Neural cell (in vitro differentiated cells): Measurements from ENCODE around the gene CYP3A7.

Source experiments
- EZH2 ChIP-seq: fragments of 200-600, 300-800 bp; shearing (Covaris generic), sonication (generic); IDR thresholded peaks from 2 replicates; pipeline ENCODE4 v1.6.1; 2014; ENCODE audit warnings: antibody characterized with exemption, low read length, borderline replicate concordance, mild to moderate bottlenecking; ENCODE audit not compliant: insufficient read depth, poor library complexity, severe bottlenecking
- MXI1 ChIP-seq: fragments of 450-650 bp; conservative IDR thresholded peaks from 2 replicates; pipeline ENCODE4 v1.6.1; 2014; ENCODE audit warnings: antibody characterized with exemption, mild to moderate bottlenecking; ENCODE audit not compliant: poor library complexity, severe bottlenecking
- POLR2AphosphoS5 ChIP-seq: IDR thresholded peaks from 2 replicates; pipeline ENCODE4 v1.6.1; 2012
- REST ChIP-seq: IDR thresholded peaks from 2 replicates; pipeline ENCODE4 v1.6.1; 2012; ENCODE audit warnings: borderline replicate concordance
- SMC3 ChIP-seq: fragments of 450-650 bp; conservative IDR thresholded peaks from 2 replicates; pipeline ENCODE4 v1.6.1; 2014; ENCODE audit warnings: antibody characterized with exemption, mild to moderate bottlenecking, moderate library complexity; ENCODE audit not compliant: poor library complexity
- TF ChIP-seq, protein P1 (sequence below): fragments of 450-650 bp; IDR thresholded peaks from 2 replicates; pipeline ENCODE4 v1.5.1; 2014; ENCODE audit warnings: antibody characterized with exemption, mild to moderate bottlenecking, moderate library complexity; ENCODE audit not compliant: poor library complexity, severe bottlenecking

DNA sequence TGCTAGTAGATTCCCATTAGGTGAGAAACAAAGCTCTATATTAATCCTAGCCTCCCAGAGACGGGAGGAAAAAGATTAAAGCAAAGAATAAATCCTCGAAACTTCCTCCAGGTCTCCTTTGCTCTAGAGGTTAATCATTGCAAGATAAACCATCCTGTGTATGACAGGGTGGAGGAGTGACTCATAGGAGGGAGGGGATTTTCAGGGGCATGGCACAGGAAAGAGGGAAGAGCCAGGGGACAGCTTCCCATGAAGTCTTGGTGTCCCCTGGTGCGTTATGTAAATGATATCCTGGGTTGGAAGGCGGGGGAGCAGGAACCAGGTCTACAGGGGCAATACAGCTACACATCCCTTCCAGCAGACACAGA, 56.0 kb downstream of the CYP3A7 start:
- TF ChIP-seq POLR2AphosphoS5 (no peak), MXI1 (no peak), EZH2 (no peak), REST (no peak), SMC3 (no peak)
- TF ChIP-seq, protein P1, sequence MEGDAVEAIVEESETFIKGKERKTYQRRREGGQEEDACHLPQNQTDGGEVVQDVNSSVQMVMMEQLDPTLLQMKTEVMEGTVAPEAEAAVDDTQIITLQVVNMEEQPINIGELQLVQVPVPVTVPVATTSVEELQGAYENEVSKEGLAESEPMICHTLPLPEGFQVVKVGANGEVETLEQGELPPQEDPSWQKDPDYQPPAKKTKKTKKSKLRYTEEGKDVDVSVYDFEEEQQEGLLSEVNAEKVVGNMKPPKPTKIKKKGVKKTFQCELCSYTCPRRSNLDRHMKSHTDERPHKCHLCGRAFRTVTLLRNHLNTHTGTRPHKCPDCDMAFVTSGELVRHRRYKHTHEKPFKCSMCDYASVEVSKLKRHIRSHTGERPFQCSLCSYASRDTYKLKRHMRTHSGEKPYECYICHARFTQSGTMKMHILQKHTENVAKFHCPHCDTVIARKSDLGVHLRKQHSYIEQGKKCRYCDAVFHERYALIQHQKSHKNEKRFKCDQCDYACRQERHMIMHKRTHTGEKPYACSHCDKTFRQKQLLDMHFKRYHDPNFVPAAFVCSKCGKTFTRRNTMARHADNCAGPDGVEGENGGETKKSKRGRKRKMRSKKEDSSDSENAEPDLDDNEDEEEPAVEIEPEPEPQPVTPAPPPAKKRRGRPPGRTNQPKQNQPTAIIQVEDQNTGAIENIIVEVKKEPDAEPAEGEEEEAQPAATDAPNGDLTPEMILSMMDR: no peak
